CD4-positive, alpha-beta T cell treated with Interleukin-2 at 100 ng/mL for 4 hours (primary cell): ENCODE data around the gene MDH1B.
A peak's percentile ranks its signal among the peaks of the same experiment; 100 is the strongest.
"Not testable (repeated sequence)": the region's sequence is repeated elsewhere in the genome, so short reads cannot be mapped to it uniquely, and the experiment has no call there.

Experiments
- DNase-seq: peaks from one replicate; pipeline ENCODE4 v3.0.0-alpha.2; 2020; ENCODE audit warnings: low spot score

MDH1B gene

DNA sequence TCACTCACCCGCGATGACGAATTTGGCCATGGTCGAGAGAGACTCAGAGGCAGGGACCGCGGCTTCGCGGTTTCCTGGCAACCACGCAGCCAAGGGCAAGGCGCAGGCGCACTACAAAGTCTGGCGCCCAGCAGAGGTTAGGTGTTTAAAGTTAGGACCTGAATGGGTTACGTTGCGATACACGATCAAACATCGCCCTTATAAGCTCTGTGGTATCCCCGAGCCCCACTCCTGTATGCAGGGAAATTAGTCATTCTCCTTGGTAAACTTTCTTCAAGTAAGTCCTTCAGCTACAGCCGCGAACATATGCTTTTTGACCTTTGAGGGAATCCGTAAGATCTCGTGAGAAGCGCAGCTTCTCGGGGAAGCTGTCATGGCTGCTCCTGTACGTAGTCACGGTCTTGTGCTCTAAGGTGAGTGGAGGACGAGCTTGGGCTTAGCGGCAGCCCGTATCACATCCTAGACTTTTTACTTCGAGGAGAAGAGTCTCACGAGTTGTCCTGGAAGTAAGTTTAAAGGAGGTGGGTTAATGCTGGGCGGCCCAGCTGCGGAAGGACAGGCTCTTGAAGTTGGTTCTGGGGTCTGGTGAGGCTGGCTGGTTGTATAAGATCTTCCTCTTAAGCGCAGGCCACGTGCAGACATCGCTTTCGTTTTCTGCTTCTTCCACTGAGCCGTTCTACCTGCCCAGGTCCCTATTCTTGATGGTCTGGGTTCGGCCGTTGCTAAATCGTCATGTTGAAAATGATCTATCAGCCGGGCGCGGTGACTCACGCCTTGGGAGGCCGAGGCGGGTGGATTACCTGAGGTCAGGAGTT lies at the start of gene MDH1B, which contains the start of gene FASTKD2:
Gene MDH1B, minus strand, starts transcription at position 87 of the 815 bp plus-strand sequence. Its CDS starts 57 bp downstream, at position 30.
Gene FASTKD2, plus strand, starts transcription at position 365 of the 815 bp plus-strand sequence. CDS start 1,088 bp downstream, outside the sequence.
- peak; percentile 93 for DNase-seq

GRCh38 chr2:206814498-206814897 lies 49.4 kb upstream of the MDH1B start:
- no peak for DNase-seq

DNA sequence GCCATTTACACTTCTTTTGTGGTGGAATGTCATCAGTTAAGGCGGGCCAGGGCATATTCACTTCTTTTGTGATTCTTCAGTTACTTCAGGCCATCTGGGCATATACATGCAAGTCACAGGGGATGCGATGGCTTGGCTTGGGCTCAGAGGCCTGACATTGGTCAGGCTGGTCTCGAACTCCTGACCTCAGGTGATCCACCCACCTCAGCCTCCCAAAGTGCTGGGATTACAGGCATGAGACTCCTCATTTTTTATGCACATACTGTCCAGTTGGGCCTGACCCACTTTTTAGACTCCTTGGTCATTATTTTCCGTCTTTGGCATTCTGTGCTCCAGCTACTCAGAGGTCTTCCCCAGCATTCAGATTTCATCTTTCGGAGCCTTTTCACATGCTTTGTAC lies 47.3 kb upstream of the MDH1B start:
- not testable (repeated sequence) for DNase-seq

DNA sequence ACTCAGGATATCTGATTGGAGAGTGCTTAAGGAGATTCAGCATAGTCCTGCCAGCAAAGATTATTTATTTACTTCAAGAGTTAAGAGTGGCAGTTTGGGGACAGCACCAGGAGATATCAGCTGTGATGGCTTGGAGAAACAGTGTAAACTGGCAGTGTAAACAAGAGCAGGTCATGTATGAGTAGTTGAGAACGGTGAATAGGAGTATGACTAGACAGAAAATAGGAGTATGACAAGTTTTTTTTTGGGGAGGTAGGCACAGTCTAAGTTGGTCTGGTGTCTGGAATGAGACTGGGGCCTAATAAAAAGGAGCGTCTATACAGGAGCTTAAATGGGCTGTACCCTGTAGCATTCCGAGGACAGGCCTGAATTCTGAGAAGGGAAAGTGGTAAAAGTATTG lies 42.5 kb upstream of the MDH1B start:
- DNase-seq, result not testable (repeated sequence)

- no peak for DNase-seq
Measured at GRCh38 chr2:206805887-206806607, 40.9 kb upstream of the MDH1B start.

GRCh38 chr2:206804326-206804725 lies 39.2 kb upstream of the MDH1B start:
- no peak for DNase-seq

DNA sequence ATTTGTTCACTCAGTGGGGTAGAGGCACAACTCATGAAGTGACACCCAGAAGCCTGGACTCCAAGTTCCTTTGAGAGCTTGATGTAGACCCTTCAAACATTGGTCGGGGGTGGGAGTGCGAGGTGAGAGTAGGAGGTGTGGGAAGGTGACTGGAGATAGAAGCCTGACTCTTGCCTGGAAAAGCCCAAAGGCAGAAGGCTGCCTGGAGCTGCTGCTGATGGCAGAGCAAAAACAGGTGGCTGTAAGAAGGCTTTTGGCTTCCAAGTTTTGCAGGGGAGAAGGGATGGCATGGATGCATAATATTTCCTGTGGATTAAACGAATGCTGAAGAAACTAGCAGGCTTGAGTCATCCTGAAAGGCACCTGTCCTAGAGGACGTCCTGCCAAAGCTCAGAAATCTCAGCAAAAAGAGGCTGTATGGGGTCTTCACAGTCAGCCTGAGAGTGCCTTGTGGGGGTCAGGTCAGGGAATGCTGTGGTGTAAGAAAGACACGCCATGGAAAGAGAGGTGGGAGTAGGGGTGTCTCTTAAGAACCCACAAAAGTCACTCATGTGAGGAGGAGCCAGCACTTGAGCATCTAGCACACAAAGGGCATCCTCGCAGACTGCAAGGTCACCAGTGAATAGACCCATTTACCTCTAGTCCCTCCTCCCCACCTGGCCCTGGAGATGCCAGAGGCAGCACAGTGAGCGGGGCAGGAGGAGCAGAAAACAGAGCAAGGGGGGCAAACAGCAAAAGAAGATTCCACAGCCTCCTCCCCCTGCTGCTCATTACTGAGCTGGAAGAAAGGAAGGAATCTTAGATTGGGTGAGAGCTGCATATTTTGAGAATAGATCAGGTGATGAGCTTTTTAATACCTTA lies 37.8 kb upstream of the MDH1B start:
- no peak for DNase-seq

DNA sequence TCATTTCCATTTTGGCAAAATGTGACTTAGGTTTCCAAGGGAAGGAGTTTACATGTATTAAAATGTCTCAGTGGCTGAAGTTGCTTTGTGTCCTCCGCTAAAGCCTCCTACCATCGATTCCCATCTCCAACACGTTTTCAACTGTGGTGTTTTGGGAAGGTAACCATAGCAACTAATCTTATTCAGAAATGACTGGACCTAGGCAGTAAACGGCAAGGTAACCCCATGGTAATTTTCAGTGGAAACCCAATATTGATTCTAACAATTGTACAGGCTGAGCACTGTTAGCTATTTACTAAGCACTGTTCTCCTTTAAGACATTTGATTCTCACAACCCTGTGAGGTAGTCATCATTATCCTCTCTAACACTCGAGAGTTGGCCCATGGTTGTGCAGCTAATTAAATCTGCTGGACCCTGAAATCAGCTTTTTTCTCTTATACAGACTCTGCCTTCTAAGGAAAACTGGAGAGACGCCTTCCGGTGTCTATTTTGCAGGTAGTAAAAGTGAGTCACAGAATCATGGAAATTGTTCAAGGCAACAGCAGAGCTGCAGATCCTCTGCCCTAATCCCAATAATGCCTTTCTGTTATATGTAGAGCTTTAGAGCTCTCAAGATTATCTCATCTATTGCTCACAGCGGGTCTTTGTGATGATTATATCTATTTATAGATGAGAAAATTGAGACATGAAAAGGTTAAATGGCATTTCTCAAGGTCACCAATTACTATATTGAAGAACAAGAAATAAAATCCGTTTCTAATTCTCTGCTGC lies 36.5 kb upstream of the MDH1B start:
- DNase-seq, result no peak

DNA sequence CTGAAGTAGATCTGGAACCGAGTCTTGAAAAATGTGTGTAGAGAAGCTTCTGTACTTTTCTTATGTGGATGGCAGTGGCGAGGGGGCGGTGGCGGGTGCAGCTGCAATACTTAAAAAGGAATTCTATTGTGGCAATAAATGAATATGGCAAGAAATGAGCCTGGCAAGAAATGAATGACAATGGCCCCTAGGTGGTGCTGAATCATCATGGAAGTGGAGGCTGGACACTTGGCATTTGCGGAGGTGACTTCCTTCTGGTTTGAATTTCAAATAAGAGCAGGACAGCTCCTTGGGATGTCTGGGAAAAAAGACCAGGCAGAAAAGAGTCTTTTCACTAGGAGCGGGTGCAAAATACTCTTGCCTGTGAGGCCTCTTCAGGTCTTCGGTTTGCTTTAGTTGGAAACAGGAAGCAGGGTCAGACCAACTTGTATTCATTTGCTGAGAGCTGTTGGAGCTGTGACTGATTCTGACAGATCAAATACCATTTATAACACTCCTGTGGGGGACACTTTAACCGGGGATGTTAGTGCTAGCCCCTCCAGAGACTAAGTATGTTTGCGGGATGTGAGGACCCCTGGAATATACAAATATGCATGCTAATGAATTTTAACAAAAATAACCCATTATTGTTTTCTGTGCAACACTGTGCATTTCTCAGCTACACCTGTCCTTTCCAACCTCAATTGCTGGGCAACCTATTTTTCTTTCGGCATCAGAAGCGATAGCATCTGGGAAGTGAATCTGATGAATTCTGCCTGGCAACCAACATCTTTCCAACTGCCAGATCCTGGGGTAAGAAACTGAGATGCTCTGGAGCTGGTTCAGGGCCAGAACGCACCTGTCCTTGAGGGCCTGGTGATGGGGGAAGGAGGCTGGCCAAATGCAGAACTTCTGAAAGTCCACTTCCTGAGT lies 35.6 kb upstream of the MDH1B start:
- peak; percentile 42 for DNase-seq

GRCh38 chr2:206799083-206799482 lies 34.0 kb upstream of the MDH1B start:
- DNase-seq, result no peak

- peak; percentile 7 for DNase-seq
Measured at GRCh38 chr2:206798000-206798399, 32.9 kb upstream of the MDH1B start.

DNA sequence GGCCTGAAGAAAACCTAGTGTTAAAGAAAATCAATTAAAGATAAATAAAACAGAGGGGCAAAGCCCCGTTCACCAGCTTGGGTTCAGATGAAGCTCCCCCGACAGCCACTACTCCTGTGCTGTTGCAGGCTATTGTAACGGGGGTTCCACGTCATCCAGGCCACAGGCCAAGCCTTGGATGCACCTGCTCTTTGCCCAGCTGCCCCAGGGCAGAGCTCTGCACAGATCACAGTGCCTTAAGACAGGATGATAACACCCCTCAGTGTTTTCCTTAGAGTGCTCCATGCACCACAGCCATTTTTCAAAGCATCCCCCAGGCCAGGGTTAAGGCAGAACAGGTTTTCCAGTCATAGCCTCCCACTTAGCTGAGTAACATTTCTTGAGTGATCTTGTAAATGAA lies 32.2 kb upstream of the MDH1B start:
- DNase-seq, result no peak

DNA sequence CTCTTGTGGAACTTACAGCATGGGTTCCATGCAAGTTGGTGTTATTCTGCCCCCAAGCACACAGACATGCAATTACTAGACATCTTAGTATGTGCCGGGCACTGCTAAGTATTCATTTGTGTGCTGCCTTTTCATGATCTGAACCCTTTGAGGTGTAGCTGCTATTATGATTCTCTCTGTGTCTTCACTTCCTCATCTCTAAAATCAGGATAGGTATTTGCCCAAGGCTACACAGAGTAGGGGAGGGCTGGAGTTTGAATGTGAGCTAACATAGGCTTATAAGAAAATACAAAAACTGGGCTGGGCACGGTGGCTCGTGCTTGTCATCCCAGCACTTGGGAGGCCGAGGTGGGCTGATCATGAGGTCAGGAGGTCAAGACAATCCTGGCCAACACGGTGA lies 27.5 kb upstream of the MDH1B start:
- DNase-seq, result no peak

DNA sequence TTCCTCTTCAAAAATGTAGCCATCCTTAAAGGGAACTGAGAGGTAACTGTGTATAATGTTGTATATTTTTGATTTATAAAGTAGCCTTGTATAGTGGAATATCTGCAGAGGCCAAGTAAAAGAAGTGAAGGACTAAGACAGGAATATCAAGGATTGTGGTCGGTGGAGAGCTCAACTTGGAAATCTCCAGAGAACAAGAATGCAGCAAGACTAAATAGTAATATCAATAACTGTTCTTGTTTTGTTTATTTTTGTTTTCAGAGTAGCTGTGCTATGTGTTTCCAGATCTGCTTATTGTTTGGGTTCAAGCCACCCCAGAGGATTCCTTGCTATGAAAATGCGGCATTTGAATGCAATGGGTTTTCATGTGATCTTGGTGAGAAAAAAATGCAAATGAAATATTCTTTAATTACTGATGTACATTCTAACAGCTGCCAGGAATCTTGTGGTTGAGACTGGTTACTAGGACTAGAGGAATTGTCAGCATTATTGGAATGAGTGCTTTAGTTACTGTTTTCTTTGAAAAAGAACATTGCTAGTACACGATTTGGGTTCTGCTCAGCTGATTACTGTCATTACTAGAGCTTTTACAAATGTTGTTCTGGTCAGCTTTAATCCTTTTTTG lies 25.3 kb upstream of the MDH1B start:
- DNase-seq, result no peak

DNA sequence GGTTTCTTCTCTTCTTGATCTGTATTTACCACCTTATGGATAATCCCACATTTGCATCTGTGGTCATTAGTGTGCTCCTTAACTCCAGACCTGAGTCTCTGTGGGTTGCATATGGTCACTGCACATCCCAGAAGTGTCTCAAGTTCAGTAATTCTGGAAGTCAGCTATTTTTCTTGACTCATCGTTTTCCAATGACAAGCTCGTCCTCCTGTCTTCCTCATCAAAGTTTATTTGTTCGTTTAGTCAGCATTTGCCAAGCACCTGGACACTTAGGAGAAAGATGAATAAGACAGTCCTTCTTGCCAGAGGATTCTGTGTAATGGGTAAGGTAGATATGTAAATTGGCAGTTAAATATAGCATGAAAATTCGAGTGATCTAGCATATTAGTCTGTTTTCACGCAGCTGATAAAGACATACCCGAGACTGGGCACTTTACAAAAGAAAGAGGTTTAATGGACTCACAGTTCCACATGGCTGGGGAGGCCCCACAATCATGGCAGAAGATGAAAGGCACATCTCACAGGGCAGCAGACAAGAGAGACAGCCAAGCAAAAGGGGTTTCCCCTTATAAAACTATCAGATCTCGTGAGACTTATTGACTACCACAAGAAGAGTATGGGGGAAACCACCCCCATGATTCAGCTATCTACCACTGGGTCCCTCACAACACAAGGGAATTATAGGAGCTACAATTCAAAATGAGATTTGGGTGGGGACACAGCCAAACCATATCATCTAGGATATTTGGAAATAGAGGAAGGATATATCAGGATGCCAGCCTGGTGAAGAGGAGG lies 19.6 kb upstream of the MDH1B start:
- DNase-seq, result no peak

GRCh38 chr2:206783718-206784117 lies 18.6 kb upstream of the MDH1B start:
- DNase-seq, result no peak

- no peak for DNase-seq
Measured at GRCh38 chr2:206780671-206781070, 15.5 kb upstream of the MDH1B start.

DNA sequence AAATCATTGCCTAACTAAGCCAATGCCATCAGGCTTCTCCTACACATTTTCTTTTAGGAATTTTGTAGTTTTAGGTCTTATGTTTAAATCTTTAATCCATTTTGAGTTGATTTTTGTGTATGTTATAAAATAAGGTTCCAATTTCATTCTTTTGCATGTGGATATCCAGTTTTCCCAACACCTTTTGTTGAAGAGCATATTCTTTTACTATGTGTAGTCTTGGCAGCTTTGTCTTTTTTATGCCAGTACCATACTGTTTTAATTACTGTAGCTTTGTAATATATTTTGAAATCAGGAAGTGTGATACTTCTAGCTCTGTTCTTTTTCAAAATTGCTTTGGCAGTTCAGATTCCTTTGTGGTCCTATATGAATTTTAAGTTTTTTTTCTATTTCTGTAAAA lies 11.3 kb upstream of the MDH1B start:
- no peak for DNase-seq

DNA sequence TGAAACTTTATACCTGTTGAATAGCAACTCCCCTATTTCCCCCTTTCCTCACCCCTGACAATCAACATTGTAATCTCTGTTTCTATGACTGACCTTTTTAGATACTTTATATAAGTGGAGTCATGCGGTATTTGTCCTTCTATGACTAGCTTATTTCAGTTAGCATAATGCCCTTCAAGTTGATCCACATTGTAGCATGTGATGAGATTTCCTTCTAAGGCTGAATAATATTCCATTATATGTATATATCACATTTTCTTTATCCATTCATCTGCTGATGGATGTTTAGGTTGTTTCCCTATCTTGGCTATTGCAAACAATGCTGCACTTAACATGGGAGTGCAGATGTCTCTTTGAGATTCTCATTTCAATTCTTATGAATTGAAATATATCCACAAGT lies 9.7 kb upstream of the MDH1B start:
- no peak for DNase-seq
